GM12878 (cell line): ENCODE measurements around the gene NAP1L4. TPM values are rescaled to one million over a fixed set of nuclear protein-coding genes. Genes with fewer than 3 reads are reported as not detected.

Source experiments
- ATAC-seq: fragments of 200-7000 bp; cut with Tn5 transposase; 3 replicates; pipeline ENCODE4 v1.9.1; 2020; ENCODE audit warnings: mild to moderate bottlenecking, moderate library complexity
- BruUV-seq: library from RNA; stranded (reverse); fragments of 400-500 nt; replicated peaks from 2 replicates; lab custom pipeline; 2021; lab: Mats Ljungman, UMichigan
- CTCF ChIA-PET: fragments of 300-600 bp; sonication (Branson Sonifier 250); formaldehyde crosslinking; extraction: SDS; loops from one replicate; lab custom pipeline; 2021; ENCODE audit warnings: inconsistent platforms; lab: Yijun Ruan, JAX
- POLR2A ChIA-PET: fragments of 350-600 bp; formaldehyde crosslinking; extraction: SDS; loops from one replicate; lab custom pipeline; 2021; ENCODE audit warnings: inconsistent platforms; lab: Charles Lee
- RAD21 ChIA-PET: fragments of 300-600 bp; sonication (Branson Sonifier 250); formaldehyde crosslinking; loops from one replicate; lab custom pipeline; 2023; ENCODE audit warnings: antibody characterized with exemption; ENCODE audit not compliant: unreplicated experiment; lab: Charles Lee
- SMC1A ChIA-PET: fragments of 300-600 bp; sonication (Branson Sonifier 250); formaldehyde crosslinking; loops from one replicate; lab custom pipeline; 2023; ENCODE audit not compliant: unreplicated experiment, uncharacterized antibody; lab: Charles Lee
- DNase-seq: peaks from one replicate; pipeline ENCODE4 v3.0.0-alpha.2; 2011; ENCODE audit warnings: low read depth, low spot score
- FAIRE-seq: peaks from 3 replicates; lab custom pipeline; 2011; peaks lifted over from hg19 to GRCh38; lab: Jason Lieb, UNC
- H2AFZ ChIP-seq: 2 replicates; pipeline ENCODE4 v1.6.0; 2011; ENCODE audit warnings: low read depth, low read length, control low read depth; ENCODE audit not compliant: control insufficient read depth
- H3K27ac ChIP-seq: 2 replicates; pipeline ENCODE4 v1.5.1; 2011; ENCODE audit warnings: control low read depth; ENCODE audit not compliant: control insufficient read depth, insufficient read depth
- H3K27me3 ChIP-seq, 2 experiments: replicated peaks in 1 of 2; 2 replicates each; pipeline versions ENCODE4 v1.6.0 to v1.6.1; 2011; ENCODE audit warnings: low read length in 1 of 2; ENCODE audit not compliant: control insufficient read depth in 2 of 2, insufficient read depth in 2 of 2
- H3K36me3 ChIP-seq, 2 experiments: 2 replicates each; pipeline ENCODE4 v1.5.1; 2011; ENCODE audit warnings: low read length in 1 of 2; ENCODE audit not compliant: control insufficient read depth in 2 of 2, insufficient read depth in 2 of 2
- H3K4me1 ChIP-seq: 2 replicates; pipeline ENCODE4 v1.6.1; 2011; ENCODE audit warnings: mild to moderate bottlenecking, low read length, moderate library complexity, mixed read lengths; ENCODE audit not compliant: control insufficient read depth, insufficient read depth
- H3K4me2 ChIP-seq: 2 replicates; pipeline ENCODE4 v1.6.0; 2011; ENCODE audit warnings: control low read depth; ENCODE audit not compliant: control insufficient read depth, insufficient read depth
- H3K4me3 ChIP-seq: fragments of 200-600 bp; sonication (generic); 2 replicates; pipeline ENCODE4 v1.5.1; 2016
- H3K79me2 ChIP-seq: 2 replicates; pipeline ENCODE4 v1.6.0; 2011; ENCODE audit warnings: low read length; ENCODE audit not compliant: control insufficient read depth, insufficient read depth
- H3K9ac ChIP-seq: 2 replicates; pipeline ENCODE4 v1.8.0; 2011; ENCODE audit warnings: low read length, control low read depth, mixed read lengths; ENCODE audit not compliant: control insufficient read depth, insufficient read depth
- H3K9me3 ChIP-seq: replicated peaks from 3 replicates; pipeline ENCODE4 v1.5.1; 2011; ENCODE audit warnings: mild to moderate bottlenecking, low read length; ENCODE audit not compliant: control insufficient read depth, insufficient read depth
- H4K20me1 ChIP-seq: 2 replicates; pipeline ENCODE4 v1.6.0; 2011; ENCODE audit not compliant: control insufficient read depth, insufficient read depth
- ATF7 ChIP-seq: fragments of 450-650 bp; IDR thresholded peaks from 2 replicates; pipeline ENCODE4 v1.6.1; 2016; ENCODE audit warnings: low read depth, mild to moderate bottlenecking
- DPF2 ChIP-seq: fragments of 450-650 bp; IDR thresholded peaks from 2 replicates; pipeline ENCODE4 v1.6.1; 2017; ENCODE audit warnings: mild to moderate bottlenecking
- FOS ChIP-seq: IDR thresholded peaks from 3 replicates; pipeline ENCODE4 v1.6.1; 2011; ENCODE audit warnings: borderline replicate concordance; ENCODE audit not compliant: insufficient read length; ENCODE audit errors: extremely low read depth
- JUND ChIP-seq: IDR thresholded peaks from 2 replicates; pipeline ENCODE4 v1.6.1; 2012; ENCODE audit warnings: low read depth, mild to moderate bottlenecking, low read length, improper control_type of control experiment, moderate library complexity
- NFYA ChIP-seq: IDR thresholded peaks from 2 replicates; pipeline ENCODE4 v1.6.1; 2011; ENCODE audit warnings: low read depth, mild to moderate bottlenecking, low read length, improper control_type of control experiment, borderline replicate concordance
- PRDM15 ChIP-seq: fragments of 450-650 bp; formaldehyde crosslinking; IDR thresholded peaks from 2 replicates; pipeline ENCODE4 v1.4.0; 2020; ENCODE audit warnings: mild to moderate bottlenecking, moderate library complexity
- SMARCA5 ChIP-seq: fragments of 450-650 bp; IDR thresholded peaks from 2 replicates; pipeline ENCODE4 v1.6.1; 2017; ENCODE audit warnings: mild to moderate bottlenecking
- SP1 ChIP-seq: IDR thresholded peaks from one replicate; pipeline ENCODE4 v1.6.1; 2011; ENCODE audit warnings: low read depth, low read length
- TCF7 ChIP-seq: IDR thresholded peaks from 2 replicates; pipeline ENCODE4 v1.6.1; 2014; ENCODE audit warnings: antibody characterized with exemption, borderline replicate concordance
- ZZZ3 ChIP-seq: IDR thresholded peaks from 2 replicates; pipeline ENCODE4 v1.6.1; 2011; ENCODE audit warnings: low read depth; ENCODE audit not compliant: control insufficient read depth, insufficient read length
- WGBS: methylation state at CpG from one replicate; pipeline ENCODE4 v1.1.6; 2016; ENCODE audit warnings: low lambda C conversion rate; ENCODE audit not compliant: insufficient replicate concordance, insufficient coverage; ENCODE audit errors: missing lambda C conversion rate; 5-methylcytosine and 5-hydroxymethylcytosine counted together
- in situ Hi-C: fragments of 300-500 bp; cut with MboI; formaldehyde crosslinking; loops from 9 replicates; pipeline ENCODE4 v1.14.3; 2018; ENCODE audit warnings: mixed read lengths
- intact Hi-C: fragments of 100-400 bp; cut with micrococcal nuclease; formaldehyde crosslinking; loops from one replicate; pipeline ENCODE4 v1.14.2; 2022; ENCODE audit not compliant: unreplicated experiment
- polyA plus RNA-seq, 11 experiments: library from polyadenylated mRNA; depleted of rRNA in 4 of 11; unstranded in 6 of 11; stranded (reverse) in 5 of 11; fragments of >200 nt; fragmentation: Nextera tagmentation in 4 of 11; fragmentation: Illumina TruSeq in 1 of 11; extraction: Ambion mirVana in 4 of 11; extraction: Trizol in 1 of 11; gene quantifications; 1 replicate in 1 of 11; 2 replicates in 10 of 11; pipeline versions ENCODE4 v1.2.1 to v1.2.3, GENCODE V29; 2011 to 2016; ENCODE audit warnings: inconsistent platforms in 2 of 11, missing spikeins in 2 of 11, low read depth in 1 of 11
- total RNA-seq, 4 experiments: library from RNA; depleted of rRNA in 3 of 4; stranded (reverse); fragments of >200 nt in 3 of 4; fragmentation: Illumina TruSeq in 1 of 4; extraction: Trizol in 1 of 4; gene quantifications; 2 replicates each; pipeline versions ENCODE4 v1.2.1 to v1.2.3, GENCODE V29; 2013 to 2021
- TF ChIP-seq, protein P1 (sequence below): fragments of 150-350 bp; IDR thresholded peaks from 2 replicates; pipeline ENCODE4 v1.6.1; 2016; ENCODE audit warnings: low read depth, low read length
- TF ChIP-seq, protein P2 (sequence below): fragments of 450-650 bp; IDR thresholded peaks from 2 replicates; pipeline ENCODE4 v1.6.1; 2017; ENCODE audit warnings: mild to moderate bottlenecking, moderate library complexity
- TF ChIP-seq, protein P3 (sequence below): fragments of 450-650 bp; IDR thresholded peaks from 2 replicates; pipeline ENCODE4 v1.6.1; 2016; ENCODE audit warnings: mild to moderate bottlenecking

Gene NAP1L4
- total and polyA plus RNA-seq, 10 of the 15 experiments (the other 5 are each of a cell fraction or from before 2014, with no cell fraction given), result 24.8 to 198 (median 114) TPM

GRCh38 chr11:3018596-3018995 lies 26.5 kb upstream of the NAP1L4 start:
- POLR2A ChIA-PET, result no interaction called here
- H3K79me2 ChIP-seq, result no peaks in the 10 kb centered on the region
- no peak for ATAC-seq
- RAD21 ChIA-PET, result no interaction called here
- H3K4me2 ChIP-seq, result no peak overlapping the region
- no peak overlapping the region for H2AFZ ChIP-seq
- no peak overlapping the region for H3K27ac ChIP-seq
- intact Hi-C loops (no loop called here), in situ Hi-C loops (no loop called here)
- FAIRE-seq, result no peak
- H3K4me1 ChIP-seq, result peaks cover 25% of the 10 kb centered on the region
- no peaks in the 10 kb centered on the region for H3K27me3 ChIP-seq
- no peaks in the 10 kb centered on the region for H4K20me1 ChIP-seq
- SMC1A ChIA-PET, result no interaction called here
- CTCF ChIA-PET, result no interaction called here
- DNase-seq, result no peak
- no TSS peak for BruUV-seq
- no peak overlapping the region for H3K4me3 ChIP-seq
- H3K36me3 ChIP-seq, result peaks cover 19 to 37% of the 10 kb centered on the region in 2 experiments
- WGBS, result 76% methylated on average over 5 of the region's 5 CpGs
- H3K9ac ChIP-seq, result no peak overlapping the region
- no peaks in the 10 kb centered on the region for H3K9me3 ChIP-seq
- TF ChIP-seq SMARCA5, result no peak
- no peak for TF ChIP-seq PRDM15 (CRISPR knock-in tag)
- no peak for TF ChIP-seq ZZZ3
- TF ChIP-seq TCF7, result no peak
- TF ChIP-seq, protein P1, sequence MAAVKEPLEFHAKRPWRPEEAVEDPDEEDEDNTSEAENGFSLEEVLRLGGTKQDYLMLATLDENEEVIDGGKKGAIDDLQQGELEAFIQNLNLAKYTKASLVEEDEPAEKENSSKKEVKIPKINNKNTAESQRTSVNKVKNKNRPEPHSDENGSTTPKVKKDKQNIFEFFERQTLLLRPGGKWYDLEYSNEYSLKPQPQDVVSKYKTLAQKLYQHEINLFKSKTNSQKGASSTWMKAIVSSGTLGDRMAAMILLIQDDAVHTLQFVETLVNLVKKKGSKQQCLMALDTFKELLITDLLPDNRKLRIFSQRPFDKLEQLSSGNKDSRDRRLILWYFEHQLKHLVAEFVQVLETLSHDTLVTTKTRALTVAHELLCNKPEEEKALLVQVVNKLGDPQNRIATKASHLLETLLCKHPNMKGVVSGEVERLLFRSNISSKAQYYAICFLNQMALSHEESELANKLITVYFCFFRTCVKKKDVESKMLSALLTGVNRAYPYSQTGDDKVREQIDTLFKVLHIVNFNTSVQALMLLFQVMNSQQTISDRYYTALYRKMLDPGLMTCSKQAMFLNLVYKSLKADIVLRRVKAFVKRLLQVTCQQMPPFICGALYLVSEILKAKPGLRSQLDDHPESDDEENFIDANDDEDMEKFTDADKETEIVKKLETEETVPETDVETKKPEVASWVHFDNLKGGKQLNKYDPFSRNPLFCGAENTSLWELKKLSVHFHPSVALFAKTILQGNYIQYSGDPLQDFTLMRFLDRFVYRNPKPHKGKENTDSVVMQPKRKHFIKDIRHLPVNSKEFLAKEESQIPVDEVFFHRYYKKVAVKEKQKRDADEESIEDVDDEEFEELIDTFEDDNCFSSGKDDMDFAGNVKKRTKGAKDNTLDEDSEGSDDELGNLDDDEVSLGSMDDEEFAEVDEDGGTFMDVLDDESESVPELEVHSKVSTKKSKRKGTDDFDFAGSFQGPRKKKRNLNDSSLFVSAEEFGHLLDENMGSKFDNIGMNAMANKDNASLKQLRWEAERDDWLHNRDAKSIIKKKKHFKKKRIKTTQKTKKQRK, result no peak
- no peak for TF ChIP-seq ATF7
- TF ChIP-seq, protein P2, sequence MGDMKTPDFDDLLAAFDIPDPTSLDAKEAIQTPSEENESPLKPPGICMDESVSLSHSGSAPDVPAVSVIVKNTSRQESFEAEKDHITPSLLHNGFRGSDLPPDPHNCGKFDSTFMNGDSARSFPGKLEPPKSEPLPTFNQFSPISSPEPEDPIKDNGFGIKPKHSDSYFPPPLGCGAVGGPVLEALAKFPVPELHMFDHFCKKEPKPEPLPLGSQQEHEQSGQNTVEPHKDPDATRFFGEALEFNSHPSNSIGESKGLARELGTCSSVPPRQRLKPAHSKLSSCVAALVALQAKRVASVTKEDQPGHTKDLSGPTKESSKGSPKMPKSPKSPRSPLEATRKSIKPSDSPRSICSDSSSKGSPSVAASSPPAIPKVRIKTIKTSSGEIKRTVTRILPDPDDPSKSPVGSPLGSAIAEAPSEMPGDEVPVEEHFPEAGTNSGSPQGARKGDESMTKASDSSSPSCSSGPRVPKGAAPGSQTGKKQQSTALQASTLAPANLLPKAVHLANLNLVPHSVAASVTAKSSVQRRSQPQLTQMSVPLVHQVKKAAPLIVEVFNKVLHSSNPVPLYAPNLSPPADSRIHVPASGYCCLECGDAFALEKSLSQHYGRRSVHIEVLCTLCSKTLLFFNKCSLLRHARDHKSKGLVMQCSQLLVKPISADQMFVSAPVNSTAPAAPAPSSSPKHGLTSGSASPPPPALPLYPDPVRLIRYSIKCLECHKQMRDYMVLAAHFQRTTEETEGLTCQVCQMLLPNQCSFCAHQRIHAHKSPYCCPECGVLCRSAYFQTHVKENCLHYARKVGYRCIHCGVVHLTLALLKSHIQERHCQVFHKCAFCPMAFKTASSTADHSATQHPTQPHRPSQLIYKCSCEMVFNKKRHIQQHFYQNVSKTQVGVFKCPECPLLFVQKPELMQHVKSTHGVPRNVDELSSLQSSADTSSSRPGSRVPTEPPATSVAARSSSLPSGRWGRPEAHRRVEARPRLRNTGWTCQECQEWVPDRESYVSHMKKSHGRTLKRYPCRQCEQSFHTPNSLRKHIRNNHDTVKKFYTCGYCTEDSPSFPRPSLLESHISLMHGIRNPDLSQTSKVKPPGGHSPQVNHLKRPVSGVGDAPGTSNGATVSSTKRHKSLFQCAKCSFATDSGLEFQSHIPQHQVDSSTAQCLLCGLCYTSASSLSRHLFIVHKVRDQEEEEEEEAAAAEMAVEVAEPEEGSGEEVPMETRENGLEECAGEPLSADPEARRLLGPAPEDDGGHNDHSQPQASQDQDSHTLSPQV, result no peak
- TF ChIP-seq NFYA, result no peak
- no peak for TF ChIP-seq DPF2
- no peak for TF ChIP-seq SP1
- TF ChIP-seq, protein P3, sequence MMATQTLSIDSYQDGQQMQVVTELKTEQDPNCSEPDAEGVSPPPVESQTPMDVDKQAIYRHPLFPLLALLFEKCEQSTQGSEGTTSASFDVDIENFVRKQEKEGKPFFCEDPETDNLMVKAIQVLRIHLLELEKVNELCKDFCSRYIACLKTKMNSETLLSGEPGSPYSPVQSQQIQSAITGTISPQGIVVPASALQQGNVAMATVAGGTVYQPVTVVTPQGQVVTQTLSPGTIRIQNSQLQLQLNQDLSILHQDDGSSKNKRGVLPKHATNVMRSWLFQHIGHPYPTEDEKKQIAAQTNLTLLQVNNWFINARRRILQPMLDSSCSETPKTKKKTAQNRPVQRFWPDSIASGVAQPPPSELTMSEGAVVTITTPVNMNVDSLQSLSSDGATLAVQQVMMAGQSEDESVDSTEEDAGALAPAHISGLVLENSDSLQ, result no peak
- no peak for TF ChIP-seq JUND
- TF ChIP-seq FOS, result no peak
